GM23248 (cell line): ENCODE measurements around the gene ZNRD2.

Experiments
- EZH2 ChIP-seq: fragments of 200-600 bp; sonication (generic); IDR thresholded peaks from 2 replicates; pipeline ENCODE4 v1.6.1; 2018; ENCODE audit warnings: antibody characterized with exemption, mild to moderate bottlenecking; ENCODE audit not compliant: insufficient read depth, poor library complexity, severe bottlenecking
- EZH2phosphoT487 ChIP-seq: fragments of 200-600 bp; sonication (generic); IDR thresholded peaks from 2 replicates; pipeline ENCODE4 v1.6.1; 2018; ENCODE audit warnings: antibody characterized with exemption, moderate library complexity, mild to moderate bottlenecking, low read depth; ENCODE audit not compliant: insufficient read depth

- TF ChIP-seq EZH2phosphoT487, result no peak
- TF ChIP-seq EZH2, result no peak
These were observed 43.5 kb upstream of the ZNRD2 start for GRCh38 chr11:65526744-65527143.
